Activated CD8-positive, alpha-beta memory T cell treated with anti-CD3 and anti-CD28 coated beads for 36 hours (primary cell): ENCODE measurements around the gene SNRPD3. TPM values are rescaled to one million over a fixed set of nuclear protein-coding genes. Genes with fewer than 3 reads are reported as not detected.

Experiments
- CTCF ChIA-PET: fragments of 350-600 bp; sonication (Branson Sonifier 250); formaldehyde crosslinking; loops from one replicate; lab custom pipeline; 2021; ENCODE audit warnings: antibody characterized with exemption; lab: Charles Lee
- POLR2A ChIA-PET: fragments of 350-600 bp; sonication (Branson Sonifier 250); formaldehyde crosslinking; loops from one replicate; lab custom pipeline; 2021; ENCODE audit warnings: antibody characterized with exemption; lab: Charles Lee
- total RNA-seq, 2 experiments: library from RNA; stranded (reverse); gene quantifications; one replicate each; pipeline ENCODE4 v1.2.3, GENCODE V29; 2021

SNRPD3 gene
- total RNA-seq, 2 experiments from 2014 or later = 204 to 208 TPM

GRCh38 chr22:24554313-24555164 is 1.3 kb upstream of the SNRPD3 start, which contains the start of gene GUCD1:
Gene GUCD1, minus strand, starts transcription at chr22:24555138. Its CDS starts 147 bp downstream, at chr22:24554991.
- ChIA-PET CTCF (interaction anchor here (1.4 kb wide), 1 partner anchor 30 kb away, joined by 3 read pairs; no protein-coding TSS in a partner anchor), POLR2A (interaction anchor here (0.6 to 1.7 kb wide), 6 partner anchors 13 to 543 kb away, joined by 3 to 5 read pairs (median 5); partner anchors contain the start of gene ADORA2A)

GRCh38 chr22:24559471-24559870 is 3.7 kb downstream of the SNRPD3 start:
- CTCF ChIA-PET = no interaction called here
- POLR2A ChIA-PET = no interaction called here

GRCh38 chr22:24563246-24563645 is 7.4 kb downstream of the SNRPD3 start:
- ChIA-PET POLR2A (no interaction called here), CTCF (no interaction called here)

GRCh38 chr22:24564376-24565058 is 8.7 kb downstream of the SNRPD3 start:
- CTCF ChIA-PET = interaction anchor here (0.7 kb wide), 1 partner anchor 33 kb away, joined by 3 read pairs; no protein-coding TSS in a partner anchor
- POLR2A ChIA-PET = no interaction called here

- ChIA-PET POLR2A (no interaction called here), CTCF (interaction anchor here (0.7 kb wide), 1 partner anchor 33 kb away, joined by 3 read pairs; no protein-coding TSS in a partner anchor)
These were observed 9.3 kb downstream of the SNRPD3 start for GRCh38 chr22:24565077-24565476.

GRCh38 chr22:24566899-24567511 is 11.2 kb downstream of the SNRPD3 start:
- CTCF ChIA-PET = no interaction called here
- POLR2A ChIA-PET = interaction anchor here (0.5 kb wide), 1 partner anchor 12 kb away, joined by 5 read pairs; the partner anchor contains the start of gene GUCD1

GRCh38 chr22:24567668-24568067 is 11.9 kb downstream of the SNRPD3 start:
- POLR2A ChIA-PET = interaction anchor here (0.5 kb wide), 1 partner anchor 12 kb away, joined by 5 read pairs; the partner anchor contains the start of gene GUCD1

GRCh38 chr22:24571266-24571665 is 15.5 kb downstream of the SNRPD3 start:
- CTCF ChIA-PET = interaction anchor here (0.6 kb wide), 1 partner anchor 69 kb away, joined by 3 read pairs; no protein-coding TSS in a partner anchor

More at GRCh38 chr22:24567668-24568067, 11.9 kb downstream of the SNRPD3 start:
- CTCF ChIA-PET = no interaction called here

GRCh38 chr22:24576778-24577177 is 21.0 kb downstream of the SNRPD3 start:
- ChIA-PET POLR2A (no interaction called here), CTCF (no interaction called here)

More at GRCh38 chr22:24571266-24571665, 15.5 kb downstream of the SNRPD3 start:
- POLR2A ChIA-PET = no interaction called here

- ChIA-PET CTCF (no interaction called here), POLR2A (no interaction called here)
These were observed 22.8 kb downstream of the SNRPD3 start for GRCh38 chr22:24578355-24579257.

- ChIA-PET POLR2A (interaction anchor here (0.5 kb wide), 1 partner anchor 691 kb away, joined by 6 read pairs; no protein-coding TSS in a partner anchor), CTCF (no interaction called here)
These were observed 23.4 kb downstream of the SNRPD3 start for GRCh38 chr22:24579258-24579601.

- ChIA-PET CTCF (no interaction called here), POLR2A (no interaction called here)
These were observed 24.5 kb downstream of the SNRPD3 start for GRCh38 chr22:24580276-24580675.

GRCh38 chr22:24582056-24582814 is 26.4 kb downstream of the SNRPD3 start:
- ChIA-PET POLR2A (no interaction called here), CTCF (no interaction called here)

GRCh38 chr22:24583221-24584165 is 27.7 kb downstream of the SNRPD3 start:
- ChIA-PET CTCF (no interaction called here), POLR2A (no interaction called here)

- CTCF ChIA-PET = no interaction called here
- POLR2A ChIA-PET = no interaction called here
These were observed 28.5 kb downstream of the SNRPD3 start for GRCh38 chr22:24584166-24584790.

GRCh38 chr22:24584871-24585411 is 29.1 kb downstream of the SNRPD3 start:
- POLR2A ChIA-PET = no interaction called here
- CTCF ChIA-PET = no interaction called here
